HL-60 (cell line): ENCODE results near the gene HNRNPC.

ENCODE experiments used
- DNase-seq, 2 experiments: peaks; one replicate each; pipeline ENCODE4 v3.0.0-alpha.2; 2010 to 2020; ENCODE audit warnings: low read depth in 1 of 2, low spot score in 1 of 2
- H3K27ac ChIP-seq: fragments of 250-450 bp; sonication (Bioruptor Pico); replicated peaks from 2 replicates; pipeline ENCODE4 v1.5.1; 2020; ENCODE audit warnings: mild to moderate bottlenecking, moderate library complexity
- H3K27me3 ChIP-seq: fragments of 250-450 bp; sonication (Bioruptor Pico); 2 replicates; pipeline ENCODE4 v1.5.1; 2021; ENCODE audit warnings: mild to moderate bottlenecking, moderate library complexity; ENCODE audit not compliant: insufficient read depth, poor library complexity, severe bottlenecking
- H3K4me3 ChIP-seq: replicated peaks from 2 replicates; pipeline ENCODE4 v1.5.1; 2011; ENCODE audit warnings: mild to moderate bottlenecking, control low read depth, low read length; ENCODE audit not compliant: insufficient read depth
- GABPA ChIP-seq: IDR thresholded peaks from 2 replicates; pipeline ENCODE4 v1.6.1; 2012; ENCODE audit warnings: low read depth
- POLR2AphosphoS5 ChIP-seq: IDR thresholded peaks from 2 replicates; pipeline ENCODE4 v1.6.1; 2012; ENCODE audit warnings: low read depth
- SPI1 ChIP-seq: IDR thresholded peaks from 2 replicates; pipeline ENCODE4 v1.6.1; 2012; ENCODE audit warnings: low read depth, mild to moderate bottlenecking, borderline replicate concordance
- TF ChIP-seq, protein P1 (sequence below): IDR thresholded peaks from one replicate; pipeline ENCODE4 v1.5.1; 2011; ENCODE audit warnings: low read length, control low read depth, inconsistent platforms; ENCODE audit not compliant: insufficient read depth
- TF ChIP-seq, protein P2 (sequence below): IDR thresholded peaks from 2 replicates; pipeline ENCODE4 v1.6.1; 2012; ENCODE audit warnings: low read depth; ENCODE audit not compliant: insufficient replicate concordance

The HNRNPC gene

DNA sequence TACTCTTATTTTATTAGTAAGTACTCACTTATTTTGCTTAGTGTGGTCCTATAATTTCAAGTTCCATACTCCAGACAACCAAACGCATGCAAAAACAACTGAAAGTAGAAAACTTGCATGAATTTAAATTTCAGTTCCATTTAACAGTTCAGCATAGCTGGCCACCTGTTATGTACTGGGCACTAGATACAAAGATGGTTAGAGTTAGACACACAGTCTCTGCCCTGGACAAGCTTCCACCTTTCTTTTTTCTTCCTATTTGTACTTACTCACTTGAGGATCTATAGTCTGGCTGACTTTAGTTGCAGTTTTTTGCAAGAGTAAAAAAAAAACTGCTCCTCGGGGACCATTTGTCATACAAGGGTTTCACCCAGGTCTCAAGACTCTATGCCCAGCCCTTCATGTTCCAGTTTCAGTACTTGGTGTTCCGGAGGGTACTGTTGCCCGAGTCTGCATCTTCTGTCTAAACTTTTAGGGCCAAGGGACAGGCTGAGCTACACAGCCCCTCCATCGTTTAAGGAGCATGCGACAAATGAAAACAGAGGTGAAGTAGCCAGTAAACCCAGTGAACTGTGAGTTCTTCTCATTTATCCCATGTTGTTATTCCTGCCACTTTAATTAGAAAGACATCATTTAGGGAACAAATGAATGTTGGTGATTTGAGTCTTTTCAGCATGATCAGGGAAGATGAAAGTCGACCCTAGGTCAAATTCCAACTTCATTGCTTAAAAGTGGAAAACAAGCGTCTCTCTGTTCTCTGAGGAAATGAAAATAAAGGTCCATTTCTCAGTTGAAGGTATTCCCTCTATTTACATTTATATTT is 33.0 kb upstream of the HNRNPC start:
- no peak for DNase-seq
- H3K27ac ChIP-seq, result no peak overlapping the region
- no peak overlapping the region for H3K4me3 ChIP-seq
- TF ChIP-seq POLR2AphosphoS5 (no peak), SPI1 (no peak), GABPA (no peak)
- TF ChIP-seq, protein P1, sequence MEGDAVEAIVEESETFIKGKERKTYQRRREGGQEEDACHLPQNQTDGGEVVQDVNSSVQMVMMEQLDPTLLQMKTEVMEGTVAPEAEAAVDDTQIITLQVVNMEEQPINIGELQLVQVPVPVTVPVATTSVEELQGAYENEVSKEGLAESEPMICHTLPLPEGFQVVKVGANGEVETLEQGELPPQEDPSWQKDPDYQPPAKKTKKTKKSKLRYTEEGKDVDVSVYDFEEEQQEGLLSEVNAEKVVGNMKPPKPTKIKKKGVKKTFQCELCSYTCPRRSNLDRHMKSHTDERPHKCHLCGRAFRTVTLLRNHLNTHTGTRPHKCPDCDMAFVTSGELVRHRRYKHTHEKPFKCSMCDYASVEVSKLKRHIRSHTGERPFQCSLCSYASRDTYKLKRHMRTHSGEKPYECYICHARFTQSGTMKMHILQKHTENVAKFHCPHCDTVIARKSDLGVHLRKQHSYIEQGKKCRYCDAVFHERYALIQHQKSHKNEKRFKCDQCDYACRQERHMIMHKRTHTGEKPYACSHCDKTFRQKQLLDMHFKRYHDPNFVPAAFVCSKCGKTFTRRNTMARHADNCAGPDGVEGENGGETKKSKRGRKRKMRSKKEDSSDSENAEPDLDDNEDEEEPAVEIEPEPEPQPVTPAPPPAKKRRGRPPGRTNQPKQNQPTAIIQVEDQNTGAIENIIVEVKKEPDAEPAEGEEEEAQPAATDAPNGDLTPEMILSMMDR, result no peak
- TF ChIP-seq, protein P2, sequence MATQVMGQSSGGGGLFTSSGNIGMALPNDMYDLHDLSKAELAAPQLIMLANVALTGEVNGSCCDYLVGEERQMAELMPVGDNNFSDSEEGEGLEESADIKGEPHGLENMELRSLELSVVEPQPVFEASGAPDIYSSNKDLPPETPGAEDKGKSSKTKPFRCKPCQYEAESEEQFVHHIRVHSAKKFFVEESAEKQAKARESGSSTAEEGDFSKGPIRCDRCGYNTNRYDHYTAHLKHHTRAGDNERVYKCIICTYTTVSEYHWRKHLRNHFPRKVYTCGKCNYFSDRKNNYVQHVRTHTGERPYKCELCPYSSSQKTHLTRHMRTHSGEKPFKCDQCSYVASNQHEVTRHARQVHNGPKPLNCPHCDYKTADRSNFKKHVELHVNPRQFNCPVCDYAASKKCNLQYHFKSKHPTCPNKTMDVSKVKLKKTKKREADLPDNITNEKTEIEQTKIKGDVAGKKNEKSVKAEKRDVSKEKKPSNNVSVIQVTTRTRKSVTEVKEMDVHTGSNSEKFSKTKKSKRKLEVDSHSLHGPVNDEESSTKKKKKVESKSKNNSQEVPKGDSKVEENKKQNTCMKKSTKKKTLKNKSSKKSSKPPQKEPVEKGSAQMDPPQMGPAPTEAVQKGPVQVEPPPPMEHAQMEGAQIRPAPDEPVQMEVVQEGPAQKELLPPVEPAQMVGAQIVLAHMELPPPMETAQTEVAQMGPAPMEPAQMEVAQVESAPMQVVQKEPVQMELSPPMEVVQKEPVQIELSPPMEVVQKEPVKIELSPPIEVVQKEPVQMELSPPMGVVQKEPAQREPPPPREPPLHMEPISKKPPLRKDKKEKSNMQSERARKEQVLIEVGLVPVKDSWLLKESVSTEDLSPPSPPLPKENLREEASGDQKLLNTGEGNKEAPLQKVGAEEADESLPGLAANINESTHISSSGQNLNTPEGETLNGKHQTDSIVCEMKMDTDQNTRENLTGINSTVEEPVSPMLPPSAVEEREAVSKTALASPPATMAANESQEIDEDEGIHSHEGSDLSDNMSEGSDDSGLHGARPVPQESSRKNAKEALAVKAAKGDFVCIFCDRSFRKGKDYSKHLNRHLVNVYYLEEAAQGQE, result no peak
- peaks cover 4% of the 10 kb centered on the region for H3K27me3 ChIP-seq

DNA sequence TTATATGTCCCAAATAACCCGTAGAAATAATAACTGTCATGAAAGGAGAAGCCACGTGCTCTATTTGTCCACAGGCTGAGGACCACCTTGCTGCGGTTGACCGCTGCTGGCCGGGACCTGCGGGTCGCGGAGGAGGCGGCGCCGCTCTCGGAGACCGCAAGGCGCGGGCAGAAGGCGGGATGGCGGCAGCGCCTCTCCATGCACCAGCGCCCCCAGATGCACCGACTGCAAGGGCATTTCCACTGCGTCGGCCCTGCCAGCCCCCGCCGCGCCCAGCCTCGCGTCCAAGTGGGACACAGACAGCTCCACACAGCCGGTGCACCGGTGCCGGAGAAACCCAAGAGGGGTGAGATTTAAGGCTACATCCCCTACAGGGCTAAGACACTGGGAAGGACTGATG is 31.6 kb upstream of the HNRNPC start:
- H3K27me3 ChIP-seq, result peaks cover 4% of the 10 kb centered on the region
- H3K27ac ChIP-seq, result no peak overlapping the region
- H3K4me3 ChIP-seq, result peak overlapping the region; percentile 22
- TF ChIP-seq, protein P1, result no peak
- TF ChIP-seq SPI1, result no peak
- no peak for TF ChIP-seq POLR2AphosphoS5
- TF ChIP-seq GABPA, result no peak
- TF ChIP-seq, protein P2, result no peak
- peak; percentile 16 to 24 for DNase-seq

DNA sequence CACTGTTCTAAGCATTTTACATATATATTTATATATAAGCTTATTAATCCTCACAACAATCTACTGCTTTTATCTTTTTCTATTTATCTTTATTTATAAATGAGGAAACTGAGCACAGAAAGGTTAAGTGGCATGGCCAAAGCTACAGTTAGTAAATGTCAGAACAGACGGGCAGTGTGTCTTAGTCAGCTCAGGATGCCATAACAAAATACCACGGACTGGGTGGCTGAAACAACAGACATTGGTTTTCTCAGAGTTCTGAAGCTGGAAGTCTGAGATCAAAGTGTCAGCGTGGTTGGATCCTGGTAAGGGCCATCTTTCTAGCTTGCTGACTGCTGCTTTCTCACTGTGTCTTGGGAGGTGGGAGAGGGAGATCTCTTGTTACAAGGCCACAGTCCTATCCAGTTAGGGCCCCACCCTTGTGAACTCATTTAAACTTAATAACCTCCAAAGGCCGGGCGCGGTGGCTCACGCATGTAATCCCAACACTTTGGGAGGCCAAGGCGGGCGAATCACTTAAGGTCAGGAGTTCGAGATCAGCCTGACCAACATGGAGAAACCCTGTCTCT is 30.4 kb upstream of the HNRNPC start:
- H3K27me3 ChIP-seq, result peaks cover 4% of the 10 kb centered on the region
- no peak overlapping the region for H3K27ac ChIP-seq
- TF ChIP-seq POLR2AphosphoS5, result no peak
- TF ChIP-seq, protein P1, result no peak
- TF ChIP-seq, protein P2, result no peak
- TF ChIP-seq GABPA, result no peak
- no peak for TF ChIP-seq SPI1
- DNase-seq, result no peak
- H3K4me3 ChIP-seq, result no peak overlapping the region
